Activated gamma-delta T cell treated with Interleukin-2 at 50 U/mL for 16 hours (primary cell): ENCODE measurements around the gene TET2.

Source experiments
- DNase-seq: peaks from one replicate; pipeline ENCODE4 v3.0.0-alpha.2; 2020

The TET2 gene

DNA sequence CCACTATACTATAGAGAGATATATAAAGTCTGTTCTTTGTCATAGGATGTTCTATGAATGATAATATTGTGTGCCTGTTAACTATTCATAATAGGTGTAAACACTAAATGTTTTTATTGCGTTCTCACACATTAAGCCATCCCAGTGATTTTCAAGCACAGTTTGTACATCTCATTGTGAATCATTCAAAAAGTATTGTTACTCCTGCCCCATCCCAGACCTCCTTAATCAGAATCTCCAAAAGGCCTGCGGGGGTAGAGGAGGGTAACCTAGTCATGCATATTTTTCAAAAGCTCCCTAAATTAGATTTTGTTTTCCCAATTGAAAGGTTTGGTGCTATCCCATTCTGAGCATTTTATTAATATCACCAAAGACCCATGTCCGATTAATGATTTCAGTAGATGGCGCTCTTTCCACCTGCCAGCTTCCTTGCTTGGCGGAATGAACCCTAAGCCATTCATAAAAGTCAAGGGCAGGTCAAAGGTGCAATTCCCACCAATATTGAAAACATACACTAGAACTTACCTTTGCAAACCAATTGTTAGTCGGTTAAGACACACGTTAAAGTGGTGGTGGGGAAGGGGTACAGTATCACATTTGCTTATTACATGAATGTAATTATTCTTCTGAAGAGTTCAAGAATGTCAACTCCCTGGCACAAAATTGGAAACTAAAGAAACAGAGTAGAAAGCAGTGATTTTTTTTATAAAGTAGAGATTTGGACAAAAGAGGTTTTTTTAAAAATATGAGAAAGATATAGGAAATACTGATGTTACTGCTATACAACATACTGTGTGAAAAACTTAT, 5.8 kb upstream of the TET2 start:
- peak; percentile 30 for DNase-seq

DNA sequence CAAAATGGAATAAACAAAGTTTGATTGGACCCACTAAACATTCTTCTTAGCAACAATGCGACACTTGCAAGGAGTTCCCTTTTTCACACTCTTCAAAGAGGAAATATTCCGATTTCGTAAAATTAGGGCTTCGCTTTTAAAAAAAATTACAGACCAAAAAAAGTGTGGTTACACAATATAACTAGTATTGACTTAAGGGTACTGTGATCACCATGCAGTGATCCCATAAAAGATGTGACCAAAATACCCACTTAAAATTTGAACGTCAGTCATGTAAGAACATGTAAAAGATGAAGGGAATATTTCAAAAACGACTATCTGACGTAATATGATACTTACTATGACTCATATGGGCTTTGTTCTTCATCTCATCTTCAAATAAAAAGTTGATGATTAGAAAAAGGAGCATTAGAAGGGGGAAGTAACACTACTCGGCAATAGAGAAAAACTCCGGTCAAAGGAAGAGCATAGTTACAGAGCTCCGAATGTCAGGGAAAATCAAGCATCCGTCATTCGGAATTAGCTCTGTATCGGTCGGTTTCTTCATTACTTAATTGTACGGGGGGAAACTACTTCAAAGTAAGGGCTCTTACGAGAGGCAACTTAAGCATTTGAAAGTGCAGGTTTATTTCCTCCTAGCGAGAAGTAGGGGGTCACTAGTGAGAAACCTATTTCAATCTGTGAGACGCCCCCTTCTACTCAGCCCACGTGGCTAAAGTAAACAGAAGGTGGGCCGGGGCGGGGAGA, 1.3 kb upstream of the TET2 start:
- DNase-seq: no peak

DNA sequence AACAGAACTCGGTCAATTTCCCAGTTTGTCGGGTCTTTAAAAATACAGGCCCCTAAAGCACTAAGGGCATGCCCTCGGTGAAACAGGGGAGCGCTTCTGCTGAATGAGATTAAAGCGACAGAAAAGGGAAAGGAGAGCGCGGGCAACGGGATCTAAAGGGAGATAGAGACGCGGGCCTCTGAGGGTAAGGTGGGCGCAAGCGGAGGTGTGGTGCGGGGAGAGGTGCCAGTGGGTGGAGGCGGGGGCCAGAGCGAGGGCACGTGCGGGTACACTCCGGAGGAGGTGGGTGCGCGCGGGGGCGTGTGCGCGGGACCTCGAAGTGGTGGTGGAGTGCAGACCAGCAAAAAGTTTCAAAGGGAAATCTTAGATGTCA, 787 bp upstream of the TET2 start:
- DNase-seq: peak; percentile 21

DNA sequence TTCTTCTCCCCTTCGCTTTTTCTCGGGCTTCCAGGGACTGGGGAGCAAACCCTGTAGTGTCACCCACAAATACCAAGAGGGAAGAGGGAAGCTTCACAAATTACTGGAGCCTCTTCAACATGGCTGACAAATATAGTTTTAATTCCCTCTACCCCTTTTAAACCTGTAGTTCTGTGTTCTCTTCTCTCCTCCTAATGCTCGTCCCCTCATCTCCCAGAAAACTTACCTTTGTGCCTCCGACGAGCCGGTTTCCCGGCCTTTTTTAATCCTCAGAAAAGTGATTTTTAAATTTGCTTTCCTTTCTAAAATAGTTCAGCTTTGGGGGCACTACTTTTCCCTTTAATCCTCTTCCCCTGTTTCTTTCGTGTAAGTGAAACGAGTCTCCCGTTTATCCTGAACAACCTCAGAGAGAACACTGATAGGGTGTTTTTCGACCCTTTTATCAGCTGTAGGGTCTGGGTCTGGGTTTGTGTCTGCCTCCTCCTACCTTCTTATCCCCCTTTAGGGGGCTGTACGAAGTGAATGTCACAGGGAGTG, 408 bp downstream of the TET2 start:
- no peak for DNase-seq

DNA sequence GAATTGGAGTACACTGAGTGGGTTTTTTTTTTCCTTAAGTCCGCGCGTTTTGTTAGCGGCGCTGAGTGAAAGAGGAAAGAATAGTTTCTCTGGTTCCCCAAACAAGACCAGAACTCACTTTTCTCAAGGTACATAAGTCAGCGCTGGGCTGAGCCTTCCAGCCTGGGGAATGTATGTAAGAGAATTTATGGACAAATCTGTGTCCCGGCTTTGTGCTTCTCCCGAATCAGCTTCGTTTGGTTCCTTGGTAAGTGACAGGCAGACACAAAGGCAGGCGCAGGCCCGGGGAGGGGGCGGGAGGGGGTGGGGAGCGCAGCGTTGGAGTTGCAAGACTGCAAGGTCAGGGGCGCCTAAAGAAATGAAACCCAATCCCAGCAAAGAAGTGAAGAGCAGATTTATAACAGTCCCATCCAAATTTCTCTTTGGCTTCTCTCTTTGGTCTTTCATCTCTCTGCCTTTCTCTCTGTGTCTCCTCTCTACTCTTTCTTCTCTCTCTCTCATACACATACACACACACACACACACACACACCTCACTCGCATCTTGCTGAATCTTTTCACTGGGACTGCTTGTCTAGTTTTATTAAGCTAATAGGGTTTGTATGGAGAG, 981 bp downstream of the TET2 start:
- DNase-seq: peak; percentile 8

DNA sequence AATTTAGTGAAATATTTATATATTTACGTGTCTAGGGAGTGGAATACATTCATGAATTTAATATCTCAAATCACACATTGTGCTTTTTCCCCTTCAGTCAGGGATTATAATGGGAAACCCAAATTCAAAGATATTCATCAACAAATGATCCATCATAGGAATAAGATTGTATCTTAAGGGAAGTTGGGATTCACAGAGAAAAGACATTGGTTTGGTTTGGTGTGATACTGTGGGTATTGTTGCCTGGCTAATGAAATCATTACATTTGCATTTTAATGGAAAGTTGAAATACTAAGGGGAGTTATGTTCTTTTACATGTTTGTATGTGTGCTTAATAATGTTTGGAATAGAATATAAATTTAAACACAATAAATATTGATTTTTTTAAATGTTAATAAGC, 1.7 kb downstream of the TET2 start:
- DNase-seq: no peak

DNA sequence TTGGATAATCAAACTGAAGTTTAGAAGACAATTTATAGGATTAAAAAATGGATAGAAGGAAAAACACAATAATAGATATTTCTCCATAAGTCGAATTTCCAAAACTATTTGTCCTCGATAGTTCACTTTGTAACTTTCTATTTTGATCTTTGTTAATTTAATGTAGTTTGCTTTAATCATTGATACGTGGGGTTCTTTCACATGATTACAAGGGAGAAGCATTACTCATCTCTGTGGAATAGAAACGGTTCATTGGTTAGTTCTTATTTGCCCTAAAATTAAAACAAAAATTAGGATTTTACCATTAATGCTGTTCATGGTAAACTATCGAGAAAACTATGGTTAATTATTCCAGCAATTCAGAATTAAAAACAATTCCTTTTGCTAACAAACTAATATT, 2.1 kb downstream of the TET2 start:
- DNase-seq: no peak

DNA sequence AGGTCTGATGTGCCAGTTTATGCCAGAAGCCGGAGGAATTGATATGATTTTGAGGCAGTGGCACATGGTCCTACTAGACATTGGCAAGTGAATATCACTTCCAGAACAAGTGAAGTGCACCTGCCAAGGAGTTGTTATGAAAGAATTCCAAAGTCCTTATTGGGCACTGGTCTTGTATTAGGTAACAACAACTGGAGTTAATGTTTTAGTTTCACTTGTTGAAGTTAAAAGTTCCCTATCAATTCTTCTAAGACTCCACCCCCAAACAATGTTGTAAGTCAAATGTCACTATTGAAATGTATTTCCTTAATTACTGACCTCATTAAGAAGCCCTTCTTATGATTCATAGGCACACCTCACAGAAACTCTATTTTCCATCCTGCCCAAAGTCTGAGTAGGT, 3.1 kb downstream of the TET2 start:
- DNase-seq: no peak

DNA sequence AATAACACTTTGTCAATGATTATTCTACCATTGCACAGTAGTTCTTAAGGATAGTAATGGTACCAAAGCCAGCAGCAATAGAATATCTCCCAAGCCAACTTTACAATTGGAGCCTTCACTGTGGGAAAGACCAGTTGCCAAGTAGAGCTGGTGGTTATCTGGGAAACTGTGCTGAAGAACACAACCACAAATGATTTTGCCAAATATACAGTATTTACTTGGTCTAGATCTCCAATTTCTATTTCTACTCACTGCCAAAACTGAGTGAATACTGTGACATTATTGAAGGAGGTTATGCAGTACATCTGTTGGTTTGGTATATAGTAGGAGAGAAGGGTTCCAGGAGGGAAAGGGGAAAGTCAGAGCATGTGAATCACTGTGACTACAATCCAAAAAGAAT, 3.8 kb downstream of the TET2 start:
- no peak for DNase-seq

DNA sequence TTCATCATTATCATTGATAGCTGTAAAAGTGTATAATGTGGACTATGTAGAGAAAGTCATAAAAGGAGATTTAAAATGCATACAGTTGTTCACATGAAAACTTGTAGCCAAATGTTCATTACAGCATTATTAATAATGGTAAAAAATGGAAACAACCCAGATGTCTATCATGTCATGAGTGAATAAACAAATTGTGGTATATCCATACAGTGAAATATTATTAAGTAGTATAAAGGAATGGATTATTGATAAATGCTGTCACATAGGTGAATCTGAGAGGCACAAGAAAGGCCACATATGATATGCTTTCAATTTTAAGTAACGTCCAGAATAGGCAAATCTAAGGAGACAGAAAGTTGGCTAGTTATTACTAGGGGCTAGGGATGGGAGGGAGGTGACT, 7.1 kb downstream of the TET2 start:
- DNase-seq: no peak

DNA sequence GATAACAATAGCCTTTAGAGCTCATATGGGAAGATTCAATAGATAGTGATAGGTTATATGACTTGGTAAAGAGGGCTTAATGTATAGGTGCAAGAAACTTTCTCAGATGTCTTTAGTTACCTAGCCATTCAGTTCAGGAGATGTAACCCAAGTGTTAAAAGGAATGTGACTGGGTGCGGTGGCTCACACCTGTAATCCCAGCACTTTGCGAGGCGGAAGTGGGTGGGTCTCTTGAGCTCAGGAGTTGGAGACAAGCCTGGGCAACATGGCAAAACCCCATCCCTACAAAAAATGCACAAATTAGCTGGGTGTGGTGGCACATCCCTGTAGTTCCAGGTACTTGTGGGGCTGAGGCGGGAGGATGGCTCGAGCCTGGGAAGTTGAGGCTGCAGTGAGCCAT, 7.9 kb downstream of the TET2 start:
- no peak for DNase-seq

DNA sequence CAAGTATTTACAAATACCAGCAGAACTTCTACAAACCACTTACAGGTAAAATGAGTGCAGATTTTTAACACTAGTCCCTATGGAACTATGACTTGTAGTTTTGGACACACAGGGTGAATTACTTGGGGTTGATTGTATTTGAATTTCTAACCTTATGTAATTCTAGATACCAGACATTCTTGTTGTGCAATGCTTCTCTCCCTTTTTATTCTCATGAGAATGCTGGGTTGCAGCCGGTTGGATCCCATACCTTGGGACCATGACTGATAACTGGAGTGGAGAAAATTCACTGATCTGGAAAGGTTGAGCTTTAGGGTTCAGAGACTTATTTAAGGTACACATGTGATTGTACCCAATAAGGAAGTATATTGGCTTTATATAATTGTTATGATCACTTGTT, 8.8 kb downstream of the TET2 start:
- no peak for DNase-seq

DNA sequence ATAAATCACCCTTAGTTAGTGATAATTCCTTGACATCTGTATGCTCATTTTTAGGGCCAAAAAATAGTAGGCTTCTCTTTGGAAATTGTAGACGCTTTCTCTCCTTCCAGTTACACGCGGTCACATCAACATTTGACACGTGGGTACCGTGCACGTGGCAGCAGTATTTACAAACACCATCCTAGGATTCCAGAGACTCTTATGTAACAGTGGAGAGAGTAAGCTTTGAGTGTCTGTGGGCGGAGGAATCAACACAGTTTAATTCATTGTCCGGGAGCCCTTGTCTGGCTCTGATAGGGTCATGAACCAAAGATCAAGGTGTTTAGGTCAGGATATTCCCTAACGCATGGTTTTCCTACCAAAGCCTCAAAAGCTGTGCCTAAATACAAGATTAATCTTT, 12.2 kb downstream of the TET2 start:
- no peak for DNase-seq

DNA sequence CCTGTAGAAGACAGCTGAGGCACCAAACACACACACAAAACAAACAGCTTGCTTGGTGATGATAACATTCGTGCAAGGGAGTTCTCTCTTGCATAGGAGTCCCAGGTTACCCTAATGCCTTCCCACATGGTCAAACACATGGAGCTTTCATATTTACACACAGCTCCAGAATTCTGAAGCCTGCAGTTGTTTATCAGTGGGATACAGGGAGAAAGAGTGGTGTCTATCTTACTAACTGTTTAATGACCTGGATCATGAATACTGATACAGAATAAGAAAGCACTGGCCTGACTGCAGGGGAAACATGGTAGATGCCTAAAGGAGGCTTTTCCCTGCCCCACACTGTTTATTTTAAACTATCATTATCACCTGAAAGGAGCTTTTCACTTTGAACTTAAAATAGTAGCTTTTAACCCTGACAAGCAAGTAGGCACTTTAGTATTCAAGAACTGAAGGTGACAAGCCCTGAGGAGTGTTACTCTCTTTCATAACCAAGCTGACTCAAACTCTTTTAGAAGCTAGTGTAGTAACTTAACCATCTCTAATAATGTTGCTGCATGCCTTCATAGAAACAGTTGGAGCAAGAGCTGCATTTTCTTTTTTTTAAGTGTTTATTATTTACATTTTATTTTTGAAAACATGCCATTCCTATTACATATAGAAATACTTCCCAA, 15.6 kb downstream of the TET2 start:
- DNase-seq: no peak

DNA sequence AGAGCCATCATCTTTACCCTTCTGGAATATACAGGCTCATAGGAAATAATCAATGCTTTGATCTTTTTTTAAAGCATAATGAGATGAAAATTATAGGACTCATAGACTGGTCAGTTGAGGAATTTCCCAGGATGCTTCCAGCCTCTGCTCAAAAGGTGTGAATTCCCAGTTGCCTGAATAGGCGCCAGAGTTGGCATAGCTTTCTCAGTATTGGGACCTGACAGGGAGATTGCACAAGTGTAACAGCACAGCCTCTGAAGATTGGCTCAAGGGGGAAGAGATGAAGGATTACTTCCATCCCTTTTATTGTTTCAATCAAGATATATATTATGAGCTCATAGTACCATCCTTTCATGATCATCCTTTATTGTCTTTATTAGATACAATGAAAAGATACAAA, 17.9 kb downstream of the TET2 start:
- DNase-seq: no peak

DNA sequence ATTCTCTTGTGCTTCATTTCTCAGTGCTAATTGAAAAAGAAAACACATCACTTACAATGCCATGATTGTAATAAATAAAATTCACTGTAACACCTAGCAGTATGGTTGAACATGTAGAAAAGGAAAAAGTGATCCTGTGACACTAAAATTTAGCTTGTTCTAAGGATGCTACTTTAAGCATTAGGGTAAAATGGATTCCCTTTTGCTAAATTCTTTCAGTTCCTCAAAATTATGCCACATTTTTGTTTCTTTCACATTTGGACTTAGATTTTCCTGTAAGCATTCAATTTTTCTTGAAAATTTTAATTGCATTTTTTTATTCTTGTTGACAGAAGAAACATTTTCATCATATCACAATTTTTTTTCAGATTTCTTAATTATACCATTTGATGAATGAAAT, 19.4 kb downstream of the TET2 start:
- DNase-seq: no peak

DNA sequence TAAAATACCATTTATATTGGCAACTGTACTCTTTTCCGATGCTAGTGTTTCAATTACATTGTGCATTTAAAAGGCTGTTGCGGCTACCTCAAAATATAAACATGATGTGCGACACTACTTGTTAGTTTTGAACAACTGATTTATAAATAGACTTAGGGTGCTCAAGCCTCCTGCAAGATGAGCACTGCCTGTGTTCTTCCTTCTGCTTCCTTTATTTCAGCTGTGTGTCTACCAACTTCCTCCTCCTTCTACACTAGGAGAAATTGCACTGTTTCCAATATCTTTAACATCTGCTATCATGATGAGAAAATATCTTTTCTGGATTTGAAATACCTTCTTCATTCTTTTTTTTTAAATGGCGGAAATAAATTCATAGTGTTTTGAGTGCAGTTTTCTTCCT, 24.0 kb downstream of the TET2 start:
- no peak for DNase-seq

DNA sequence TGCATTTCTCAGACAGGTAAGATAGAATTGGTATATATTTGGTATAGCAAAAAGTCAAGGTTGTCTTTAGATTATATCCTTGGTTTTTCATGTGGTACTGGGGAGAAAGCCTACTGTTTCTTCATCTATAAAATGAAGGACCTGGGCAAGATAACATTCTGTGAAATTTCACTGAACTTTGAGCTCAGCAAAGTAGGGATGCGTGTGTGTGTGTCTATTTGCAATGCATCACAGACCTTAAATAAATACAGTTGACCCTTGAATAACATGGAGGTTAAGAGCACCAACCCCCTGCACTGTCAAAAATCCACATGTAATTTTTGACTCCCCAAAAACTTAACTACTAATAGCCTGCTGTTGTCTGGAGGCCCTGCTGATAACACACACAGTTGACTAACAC, 25.2 kb downstream of the TET2 start:
- DNase-seq: no peak

DNA sequence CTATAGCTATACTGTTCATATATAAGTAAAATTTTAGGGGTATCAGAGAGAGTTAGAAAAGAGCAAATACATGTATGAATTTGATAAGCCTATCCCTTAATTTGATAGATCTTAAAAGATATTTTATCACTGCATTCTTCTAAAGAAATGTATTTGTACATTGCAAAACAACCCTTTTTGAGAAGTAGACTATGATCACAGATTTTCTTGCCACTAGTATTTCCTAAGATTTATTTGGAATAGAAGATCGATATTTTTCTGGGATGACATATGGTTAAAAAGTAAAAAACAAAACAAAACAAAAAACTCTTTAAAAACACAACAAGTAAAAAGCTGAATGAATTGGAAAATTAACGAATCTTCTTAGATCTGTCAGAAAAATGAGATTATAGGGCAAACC, 27.4 kb downstream of the TET2 start:
- DNase-seq: no peak

DNA sequence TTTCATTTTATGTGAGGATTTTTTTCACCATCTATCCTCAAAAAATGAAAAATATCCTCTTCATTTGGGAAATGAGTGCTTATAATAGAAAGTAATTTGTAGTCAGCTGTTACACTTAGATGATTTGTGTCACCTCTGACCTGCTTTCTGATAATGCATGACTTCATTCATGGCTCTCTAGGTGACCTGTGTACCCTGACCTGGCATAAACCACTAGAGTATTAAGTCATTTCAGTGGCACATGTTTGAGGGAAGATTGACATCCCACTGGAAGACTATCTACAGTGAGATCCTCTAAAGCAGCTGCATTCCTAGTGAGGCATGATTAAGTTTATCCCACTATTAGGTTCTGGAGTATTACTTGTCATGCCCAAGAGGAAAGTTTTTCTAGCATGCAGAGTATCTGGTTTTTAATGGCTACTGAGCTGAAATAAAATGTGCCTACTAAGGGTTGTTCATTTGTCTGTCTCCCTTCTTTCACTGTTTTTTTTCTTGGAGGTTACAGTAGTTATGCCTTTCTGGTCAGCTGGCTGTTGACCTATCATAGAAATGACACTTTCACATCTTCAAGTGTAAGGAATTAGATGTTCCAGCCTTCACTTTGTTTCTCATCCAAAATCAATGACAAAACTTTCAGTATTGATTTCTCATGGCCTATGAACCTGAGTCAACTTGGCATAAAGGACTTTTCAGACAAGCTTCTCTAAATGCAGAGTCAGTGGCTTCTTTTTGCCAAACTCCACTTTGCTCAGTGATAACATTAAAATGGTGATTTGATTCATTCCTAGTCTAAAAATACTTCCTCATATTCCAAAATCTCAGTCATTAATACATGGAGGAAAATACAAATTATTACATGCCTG, 33.1 kb downstream of the TET2 start:
- DNase-seq: no peak

DNA sequence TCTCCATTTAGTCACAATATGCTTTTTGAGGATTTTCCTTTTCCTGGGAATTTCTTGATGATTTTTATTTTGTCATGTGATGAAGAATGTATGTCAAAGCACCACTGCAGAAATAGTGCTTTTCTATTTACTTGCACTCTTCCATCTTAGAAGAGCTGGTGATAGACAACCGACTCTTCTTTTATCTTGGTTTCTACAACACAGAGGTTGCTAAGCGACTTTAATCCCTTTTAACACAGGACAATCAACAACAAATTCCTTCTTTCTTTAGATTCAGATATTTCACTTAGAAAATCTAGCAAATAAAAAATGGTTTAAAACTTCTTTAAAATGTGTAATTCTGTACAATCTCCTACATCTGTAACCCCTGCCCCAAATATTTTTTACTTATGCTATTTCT, 34.6 kb downstream of the TET2 start:
- DNase-seq: no peak

DNA sequence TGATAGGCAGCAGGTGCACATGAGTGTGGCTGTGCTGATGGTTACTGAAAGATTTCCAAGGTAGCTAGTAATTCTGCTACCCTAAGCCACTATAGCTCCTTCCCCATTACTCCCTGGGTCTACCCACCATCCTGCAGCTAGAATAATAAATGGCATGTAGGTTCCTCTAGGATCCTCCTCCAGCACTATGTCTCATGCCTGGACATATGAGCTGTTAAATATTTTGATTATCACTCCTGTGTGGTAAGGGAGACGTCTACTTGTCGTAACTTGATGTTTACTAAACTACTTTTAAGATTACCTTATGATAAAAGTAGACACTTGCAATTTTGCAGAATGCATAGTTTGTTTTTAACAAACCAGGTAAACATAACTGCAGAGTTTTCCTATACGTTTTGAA, 35.5 kb downstream of the TET2 start:
- no peak for DNase-seq
